HG02870 (cell line): ENCODE results near the gene ADAM19.

Experiments
- ATAC-seq: cut with Tn5 transposase; IDR thresholded peaks from one replicate; pipeline ENCODE4 v1.9.1; 2021; ENCODE audit warnings: mild to moderate bottlenecking, moderate library complexity; ENCODE audit not compliant: unreplicated experiment

ADAM19 gene

GRCh38 chr5:157563373-157563928 lies 12.1 kb downstream of the ADAM19 start:
- ATAC-seq: no peak

GRCh38 chr5:157562111-157562581 lies 13.4 kb downstream of the ADAM19 start:
- no peak for ATAC-seq

- ATAC-seq: no peak
Observed at GRCh38 chr5:157561110-157561509, 14.5 kb downstream of the ADAM19 start.

GRCh38 chr5:157559301-157559700 lies 16.3 kb downstream of the ADAM19 start:
- ATAC-seq: no peak

GRCh38 chr5:157558681-157559080 lies 16.9 kb downstream of the ADAM19 start:
- ATAC-seq: no peak

GRCh38 chr5:157558041-157558595 lies 17.5 kb downstream of the ADAM19 start:
- no peak for ATAC-seq

GRCh38 chr5:157556615-157557418 lies 18.8 kb downstream of the ADAM19 start:
- no peak for ATAC-seq

GRCh38 chr5:157555037-157555640 lies 20.4 kb downstream of the ADAM19 start:
- ATAC-seq: no peak

- no peak for ATAC-seq
Observed at GRCh38 chr5:157554179-157555036, 21.2 kb downstream of the ADAM19 start.

- no peak for ATAC-seq
Observed at GRCh38 chr5:157552650-157553049, 22.9 kb downstream of the ADAM19 start.

GRCh38 chr5:157550663-157551062 lies 24.9 kb downstream of the ADAM19 start:
- no peak for ATAC-seq

- no peak for ATAC-seq
Observed at GRCh38 chr5:157549954-157550549, 25.5 kb downstream of the ADAM19 start.

GRCh38 chr5:157549283-157549629 lies 26.3 kb downstream of the ADAM19 start:
- no peak for ATAC-seq

- ATAC-seq: no peak
Observed at GRCh38 chr5:157548513-157549282, 26.9 kb downstream of the ADAM19 start.

GRCh38 chr5:157547941-157548512 lies 27.5 kb downstream of the ADAM19 start:
- ATAC-seq: no peak

GRCh38 chr5:157546456-157547100 lies 29.0 kb downstream of the ADAM19 start:
- ATAC-seq: no peak

- ATAC-seq: no peak
Observed at GRCh38 chr5:157545610-157546310, 29.8 kb downstream of the ADAM19 start.

- ATAC-seq: no peak
Observed at GRCh38 chr5:157544623-157544989, 31.0 kb downstream of the ADAM19 start.
